HG02852 (cell line): ENCODE results near the gene PIH1D1.
"Not testable (repeated sequence)": the region's sequence is repeated elsewhere in the genome, so short reads cannot be mapped to it uniquely, and the experiment has no call there.

ENCODE experiments used
- ATAC-seq: cut with Tn5 transposase; IDR thresholded peaks from one replicate; pipeline ENCODE4 v1.9.1; 2021; ENCODE audit warnings: mild to moderate bottlenecking, moderate library complexity; ENCODE audit not compliant: unreplicated experiment

The PIH1D1 gene

GRCh38 chr19:49456326-49456725 is 4.7 kb upstream of the PIH1D1 start:
- ATAC-seq = no peak

GRCh38 chr19:49455773-49456172 is 4.2 kb upstream of the PIH1D1 start:
- no peak for ATAC-seq

GRCh38 chr19:49453757-49454240 is 2.2 kb upstream of the PIH1D1 start:
- no peak for ATAC-seq

- ATAC-seq = peak; percentile 76
Observed at GRCh38 chr19:49453013-49453756, 1.6 kb upstream of the PIH1D1 start, which contains the start of gene ALDH16A1. Gene ALDH16A1, plus strand, starts transcription at chr19:49453225. Its CDS starts 107 bp downstream, at chr19:49453332.

GRCh38 chr19:49450405-49450804 is 1.2 kb downstream of the PIH1D1 start:
- ATAC-seq = no peak

- no peak for ATAC-seq
Observed at GRCh38 chr19:49448432-49448786, 3.2 kb downstream of the PIH1D1 start.

- ATAC-seq = no peak
Observed at GRCh38 chr19:49447485-49448431, 3.9 kb downstream of the PIH1D1 start.

- no peak for ATAC-seq
Observed at GRCh38 chr19:49445997-49446396, 5.6 kb downstream of the PIH1D1 start.

GRCh38 chr19:49444100-49444700 is 7.4 kb downstream of the PIH1D1 start:
- ATAC-seq = not testable (repeated sequence)

- ATAC-seq = peak; percentile 73
Observed at GRCh38 chr19:49443366-49444099, 8.1 kb downstream of the PIH1D1 start.

- ATAC-seq = no peak
Observed at GRCh38 chr19:49442771-49443365, 8.7 kb downstream of the PIH1D1 start.

GRCh38 chr19:49442354-49442753 is 9.3 kb downstream of the PIH1D1 start:
- ATAC-seq = no peak

- no peak for ATAC-seq
Observed at GRCh38 chr19:49441960-49442350, 9.7 kb downstream of the PIH1D1 start.

- ATAC-seq = no peak
Observed at GRCh38 chr19:49441210-49441959, 10.2 kb downstream of the PIH1D1 start, which contains the start of gene SLC17A7. Gene SLC17A7, minus strand, starts transcription at chr19:49441527. Its CDS starts 148 bp downstream, at chr19:49441379.

- no peak for ATAC-seq
Observed at GRCh38 chr19:49440439-49441209, 11.0 kb downstream of the PIH1D1 start.

GRCh38 chr19:49439836-49440235 is 11.8 kb downstream of the PIH1D1 start:
- ATAC-seq = no peak

- no peak for ATAC-seq
Observed at GRCh38 chr19:49438261-49438660, 13.4 kb downstream of the PIH1D1 start.

GRCh38 chr19:49437231-49437630 is 14.4 kb downstream of the PIH1D1 start:
- ATAC-seq = no peak
